Stromal cell of bone marrow (primary cell): Measurements from ENCODE around the gene PNLIPRP3.

Experiments used
- DNase-seq: peaks from one replicate; pipeline ENCODE4 v3.0.0-alpha.2; 2012; ENCODE audit warnings: low read depth

PNLIPRP3 gene

DNA sequence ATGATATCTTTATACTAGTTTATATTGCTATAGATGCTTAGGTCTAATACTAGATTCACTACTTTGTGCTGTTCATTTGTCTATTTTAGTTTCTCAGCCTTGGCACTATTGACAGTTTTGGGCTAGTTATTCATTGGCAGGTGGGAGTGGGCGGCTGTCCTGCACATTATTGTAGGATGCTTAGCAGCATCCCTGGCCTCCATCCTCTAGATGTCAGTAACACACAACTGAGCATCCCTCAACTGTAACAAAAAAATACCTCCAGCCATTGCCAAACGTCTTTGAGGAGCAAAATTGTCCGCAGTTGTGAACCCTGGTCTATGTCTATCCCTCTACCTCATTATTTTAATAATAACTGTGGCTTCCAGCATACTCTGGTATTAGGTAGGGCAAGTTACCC, 83.7 kb downstream of the PNLIPRP3 start:
- DNase-seq, result no peak

DNA sequence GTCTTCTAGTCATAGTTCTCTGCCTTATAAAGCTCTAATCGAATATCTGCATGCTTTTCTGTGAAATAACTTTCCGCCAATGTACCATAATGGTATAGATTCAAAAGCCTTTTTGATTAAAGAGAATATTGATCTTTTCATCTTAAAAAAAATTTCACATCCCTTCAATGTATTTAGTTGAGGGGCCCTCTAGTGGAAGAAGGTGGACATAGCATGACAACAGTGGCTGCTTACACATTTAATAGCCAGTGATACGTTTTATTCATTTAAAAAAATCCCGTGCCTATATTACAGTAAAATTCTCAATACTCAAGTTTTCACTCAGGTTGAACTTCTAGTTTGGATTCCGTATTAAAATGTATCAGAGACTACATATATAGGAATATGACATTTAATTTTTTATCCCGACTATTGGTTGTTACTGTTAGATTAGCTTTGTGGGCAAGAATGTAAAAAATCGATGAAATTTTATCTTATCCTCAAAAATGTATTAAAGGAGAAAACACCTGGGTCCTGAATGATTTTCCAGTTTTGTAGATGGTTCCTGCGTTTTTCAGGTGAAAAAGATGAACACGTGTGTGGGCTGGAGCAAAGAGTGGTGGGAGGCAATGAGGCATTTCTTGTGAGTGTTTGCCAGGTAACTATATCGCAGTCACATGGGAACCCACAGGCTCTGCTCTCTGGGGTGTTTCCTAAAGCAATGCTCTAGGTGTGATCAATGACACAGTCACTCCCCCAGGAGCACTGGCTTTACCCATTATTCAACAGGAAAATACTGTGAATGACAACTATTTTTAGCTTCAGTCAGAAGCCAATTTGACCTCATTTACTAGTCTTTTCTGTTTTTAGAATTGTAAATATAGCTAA, 94.0 kb downstream of the PNLIPRP3 start:
- peak; percentile 17 for DNase-seq

DNA sequence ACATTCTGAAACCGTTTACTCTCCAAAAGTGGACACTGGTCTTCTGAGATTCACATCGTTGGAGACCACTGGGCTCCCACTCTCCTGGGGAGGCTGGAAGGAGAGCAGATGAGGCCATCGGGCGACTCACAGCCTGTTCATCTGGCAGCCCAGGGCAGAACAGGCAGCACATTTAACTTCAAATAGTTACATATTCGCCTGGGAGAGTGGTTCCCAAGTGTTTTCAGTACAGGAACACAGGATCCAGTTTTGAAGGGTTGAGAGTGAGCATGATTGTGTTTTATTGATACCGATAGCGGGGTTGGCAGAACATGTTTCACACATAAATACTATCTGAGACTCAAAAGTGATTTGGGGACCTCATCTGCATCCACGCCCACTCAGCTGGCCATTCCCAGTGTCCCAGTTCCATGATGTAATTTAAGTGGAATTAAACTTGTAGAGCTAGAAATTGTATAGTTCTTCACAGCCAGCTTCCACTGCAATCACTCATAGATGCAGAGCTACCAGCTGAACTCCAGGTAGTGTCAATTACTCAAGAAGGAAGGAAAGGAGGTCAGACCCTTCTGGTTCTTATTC, 95.2 kb downstream of the PNLIPRP3 start:
- no peak for DNase-seq

DNA sequence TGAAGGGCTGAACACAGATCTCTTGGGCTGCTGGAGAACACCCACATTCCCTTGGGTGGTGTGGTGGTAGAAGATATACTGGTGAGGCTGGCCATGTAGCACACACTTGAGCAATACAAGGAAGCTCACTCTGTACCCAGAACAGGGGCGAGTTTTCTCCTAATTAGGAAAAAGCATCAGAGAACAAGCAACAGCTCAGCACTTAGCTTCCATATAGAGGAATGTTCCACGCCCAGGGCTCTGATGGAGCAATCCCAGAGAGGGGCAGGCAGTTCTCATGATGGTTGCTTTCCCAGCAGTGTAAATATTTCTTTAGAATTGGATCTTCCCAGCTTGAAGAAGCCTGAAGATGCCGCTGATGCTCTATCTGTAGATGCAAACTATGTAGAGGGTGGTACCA, 97.1 kb downstream of the PNLIPRP3 start:
- DNase-seq, result no peak

DNA sequence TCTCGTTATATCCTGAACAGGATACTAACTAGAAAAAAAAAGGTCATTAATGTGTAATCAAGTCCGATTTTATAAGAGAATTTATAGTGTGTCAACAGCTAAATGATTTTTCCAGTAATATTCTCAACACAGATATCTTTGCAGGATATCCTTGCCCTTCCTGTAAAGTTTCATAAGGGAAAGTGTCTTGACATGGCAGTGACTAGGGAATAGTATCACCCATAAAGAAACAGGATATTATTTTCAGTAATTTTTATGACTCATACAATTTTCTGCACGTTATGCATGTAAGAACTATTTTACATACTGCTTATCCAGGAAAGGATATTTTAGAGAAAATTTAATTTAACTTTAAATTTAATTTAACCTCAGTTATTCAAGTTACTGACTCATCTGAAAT, 98.6 kb downstream of the PNLIPRP3 start:
- DNase-seq, result no peak
